ENCODE results near the gene EPHB1.
"Not testable (repeated sequence)": the region's sequence is repeated elsewhere in the genome, so short reads cannot be mapped to it uniquely, and the experiment has no call there.

EPHB1 gene

GRCh38 chr3:135066844-135067727 lies 272.0 kb downstream of the EPHB1 start:
- DNase-seq, result not testable (repeated sequence)

- DNase-seq, result no peak
Observed at GRCh38 chr3:135068011-135068410, 273.0 kb downstream of the EPHB1 start.

GRCh38 chr3:135069406-135069805 lies 274.3 kb downstream of the EPHB1 start:
- no peak for DNase-seq

- no peak for DNase-seq
Observed at GRCh38 chr3:135071483-135071882, 276.4 kb downstream of the EPHB1 start.

GRCh38 chr3:135072431-135072830 lies 277.4 kb downstream of the EPHB1 start:
- no peak for DNase-seq

GRCh38 chr3:135075157-135075556 lies 280.1 kb downstream of the EPHB1 start:
- no peak for DNase-seq

GRCh38 chr3:135076341-135076740 lies 281.3 kb downstream of the EPHB1 start:
- DNase-seq, result no peak

GRCh38 chr3:135077186-135077585 lies 282.1 kb downstream of the EPHB1 start:
- DNase-seq, result no peak

GRCh38 chr3:135078283-135078682 lies 283.2 kb downstream of the EPHB1 start:
- no peak for DNase-seq

- DNase-seq, result no peak
Observed at GRCh38 chr3:135079095-135079494, 284.0 kb downstream of the EPHB1 start.

- DNase-seq, result no peak
Observed at GRCh38 chr3:135081451-135081850, 286.4 kb downstream of the EPHB1 start.

- DNase-seq, result no peak
Observed at GRCh38 chr3:135081856-135082434, 286.9 kb downstream of the EPHB1 start.

GRCh38 chr3:135082706-135083105 lies 287.6 kb downstream of the EPHB1 start:
- no peak for DNase-seq

GRCh38 chr3:135083179-135083578 lies 288.1 kb downstream of the EPHB1 start:
- no peak for DNase-seq

GRCh38 chr3:135083756-135084155 lies 288.7 kb downstream of the EPHB1 start:
- DNase-seq, result no peak

- no peak for DNase-seq
Observed at GRCh38 chr3:135084405-135084804, 289.3 kb downstream of the EPHB1 start.

GRCh38 chr3:135084976-135085375 lies 289.9 kb downstream of the EPHB1 start:
- no peak for DNase-seq

- DNase-seq, result no peak
Observed at GRCh38 chr3:135085652-135086436, 290.8 kb downstream of the EPHB1 start.

- no peak for DNase-seq
Observed at GRCh38 chr3:135087782-135088181, 292.7 kb downstream of the EPHB1 start.

GRCh38 chr3:135089451-135089850 lies 294.4 kb downstream of the EPHB1 start:
- DNase-seq, result no peak

GRCh38 chr3:135090020-135090717 lies 295.1 kb downstream of the EPHB1 start:
- no peak for DNase-seq

GRCh38 chr3:135091946-135092345 lies 296.9 kb downstream of the EPHB1 start:
- DNase-seq, result no peak

GRCh38 chr3:135093121-135093520 lies 298.1 kb downstream of the EPHB1 start:
- no peak for DNase-seq

All from EL (cell line).